Measurements from ENCODE around the gene UBE2F.

DNA sequence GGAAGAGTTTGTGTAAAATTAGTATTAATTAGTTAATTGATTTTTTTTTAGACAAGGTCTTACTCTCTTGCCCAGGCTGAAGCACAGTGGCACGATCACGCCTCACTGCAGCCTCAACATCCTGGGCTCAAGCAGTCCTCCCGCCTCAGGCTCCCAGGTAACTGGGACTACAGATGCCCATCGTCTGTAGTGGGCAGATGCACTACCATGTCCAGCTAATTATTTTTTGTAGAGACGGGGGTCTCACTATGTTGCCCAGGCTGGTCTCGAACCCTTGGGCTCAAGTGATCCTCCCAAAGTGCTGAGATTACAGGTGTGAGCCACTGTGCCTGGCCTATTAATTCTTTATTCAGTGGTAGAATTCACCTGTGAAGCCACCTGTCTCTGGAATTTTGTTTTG lies 41.1 kb downstream of the UBE2F start:
- TF ChIP-seq CTCF (IDR thresholded peaks at IDR 0.05) (no peak), POLR2AphosphoS5 (IDR thresholded peaks at IDR 0.05) (no peak)
